CD4-positive, alpha-beta memory T cell (primary cell): ENCODE measurements around the gene ANKRD39. TPM values are rescaled to one million over a fixed set of nuclear protein-coding genes. Genes with fewer than 3 reads are reported as not detected.

Experiments
- CTCF ChIA-PET: fragments of 350-600 bp; sonication (Branson Sonifier 250); formaldehyde crosslinking; loops from one replicate; lab custom pipeline; 2021; ENCODE audit warnings: inconsistent platforms; ENCODE audit not compliant: partially characterized antibody; lab: Charles Lee
- POLR2A ChIA-PET: fragments of 350-600 bp; sonication (Branson Sonifier 250); formaldehyde crosslinking; loops from one replicate; lab custom pipeline; 2021; ENCODE audit not compliant: partially characterized antibody; lab: Charles Lee
- DNase-seq, 5 donors: peaks; one replicate each; pipeline versions ENCODE4 v3.0.0 to v3.0.0-alpha.2; 2020 to 2022; ENCODE audit warnings: mixed read lengths in 1 of 5
- H3K27ac ChIP-seq: one replicate; pipeline ENCODE4 v1.7.0; 2013; ENCODE audit warnings: low read depth, low read length
- H3K27me3 ChIP-seq: 2 replicates; pipeline ENCODE4 v1.7.0; 2013; ENCODE audit warnings: mild to moderate bottlenecking, low read length, moderate library complexity; ENCODE audit not compliant: insufficient read depth
- H3K36me3 ChIP-seq: 2 replicates; pipeline ENCODE4 v1.7.0; 2013; ENCODE audit warnings: mild to moderate bottlenecking, low read length, moderate library complexity; ENCODE audit not compliant: insufficient read depth
- H3K4me1 ChIP-seq: 2 replicates; pipeline ENCODE4 v1.7.0; 2013; ENCODE audit warnings: mild to moderate bottlenecking, low read length, moderate library complexity; ENCODE audit not compliant: insufficient read depth
- H3K4me3 ChIP-seq, 2 donors: one replicate each; pipeline ENCODE4 v1.7.0; 2013; ENCODE audit warnings: low read length in 2 of 2, mild to moderate bottlenecking in 1 of 2
- H3K9me3 ChIP-seq, 2 donors: one replicate each; pipeline ENCODE4 v1.7.0; 2013; ENCODE audit warnings: low read length in 2 of 2, control low read depth in 1 of 2; ENCODE audit not compliant: control insufficient read depth in 1 of 2
- H3K27ac Mint-ChIP-seq, 7 donors: one replicate each; pipeline ENCODE4 v1.8.0; 2020 to 2021; ENCODE audit warnings: mixed read lengths in 7 of 7, mild to moderate bottlenecking in 6 of 7, inconsistent platforms in 3 of 7, moderate library complexity in 3 of 7
- H3K27me3 Mint-ChIP-seq, 2 donors: one replicate each; pipeline ENCODE4 v1.8.0; 2020 to 2021; ENCODE audit warnings: mixed read lengths in 2 of 2
- H3K36me3 Mint-ChIP-seq, 2 donors: one replicate each; pipeline ENCODE4 v1.8.0; 2020 to 2021; ENCODE audit warnings: mixed read lengths in 2 of 2, inconsistent platforms in 1 of 2, mild to moderate bottlenecking in 1 of 2
- H3K4me1 Mint-ChIP-seq, 4 donors: one replicate each; pipeline ENCODE4 v1.8.0; 2020 to 2021; ENCODE audit warnings: mixed read lengths in 4 of 4, mild to moderate bottlenecking in 1 of 4
- H3K4me3 Mint-ChIP-seq, 8 donors: one replicate each; pipeline ENCODE4 v1.8.0; 2020 to 2021; ENCODE audit warnings: mixed read lengths in 8 of 8, mild to moderate bottlenecking in 7 of 8, moderate library complexity in 6 of 8, inconsistent platforms in 3 of 8
- H3K9me3 Mint-ChIP-seq, 8 donors: one replicate each; pipeline ENCODE4 v1.8.0; 2020 to 2021; ENCODE audit warnings: mixed read lengths in 8 of 8, mild to moderate bottlenecking in 5 of 8, inconsistent platforms in 3 of 8, moderate library complexity in 1 of 8
- intact Hi-C: fragments of 100-400 bp; cut with micrococcal nuclease; formaldehyde crosslinking; loops from one replicate; pipeline ENCODE4 v1.15.1; 2023
- polyA plus RNA-seq, 2 donors: library from polyadenylated mRNA; unstranded; fragments of 300-500 nt; fragmentation: Illumina TruSeq; gene quantifications; one replicate each; pipeline ENCODE4 v1.2.3, GENCODE V29; 2021
- total RNA-seq, 2 experiments: library from RNA; stranded (reverse); gene quantifications; one replicate each; pipeline ENCODE4 v1.2.3, GENCODE V29; 2021

ANKRD39 gene
- total and polyA plus RNA-seq, 4 experiments from 2014 or later = 18.7 to 42.5 (median 24.4) TPM

DNA sequence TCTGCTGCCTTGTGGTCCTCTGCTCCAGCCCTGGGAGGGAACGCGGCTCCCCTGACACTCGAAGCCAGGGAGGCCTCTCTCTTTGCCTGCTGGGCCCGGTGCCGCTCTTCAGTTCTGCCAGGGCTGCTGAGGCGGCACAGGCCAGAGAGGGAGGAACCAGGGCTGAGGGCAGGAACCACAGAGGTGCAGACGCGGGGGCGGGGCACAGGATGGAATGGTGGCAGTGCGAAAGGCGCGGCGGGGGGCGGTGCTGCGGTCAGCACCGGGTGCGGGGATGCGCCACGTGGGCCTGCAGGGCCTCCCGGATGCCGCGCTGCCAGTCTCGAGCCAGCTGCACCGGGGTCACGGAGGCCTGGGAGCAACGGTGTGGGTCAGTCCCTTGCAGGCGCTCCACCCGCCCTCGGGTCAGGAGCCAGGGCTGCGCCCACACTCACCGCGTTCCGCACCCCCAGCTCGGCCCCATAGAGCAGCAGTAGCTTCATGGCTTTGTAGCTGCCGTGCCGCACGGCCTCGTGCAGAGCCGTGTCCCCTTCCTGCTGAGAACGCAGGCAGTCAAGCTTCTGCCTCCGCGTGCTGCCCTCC lies 18.4 kb downstream of the ANKRD39 start:
- Histone ChIP-seq H3K27me3 (no peaks in the 10 kb centered on the region), H3K36me3 (peaks cover 5% of the 10 kb centered on the region), H3K4me3 (peak overlapping the region in 1 of 2 donors; percentile 33), H3K4me1 (peaks cover 22% of the 10 kb centered on the region), H3K9me3 (no peaks in the 10 kb centered on the region), H3K27ac (peak overlapping the region; percentile 55)
- H3K9me3 Mint-ChIP-seq = no peaks in the 10 kb centered on the region
- H3K27ac Mint-ChIP-seq = peak overlapping the region; percentile 74 to 95 (median 89)
- H3K27me3 Mint-ChIP-seq = no peaks in the 10 kb centered on the region
- H3K4me1 Mint-ChIP-seq = peaks cover 7 to 29% (median 19%) of the 10 kb centered on the region in 4 donors
- DNase-seq = peak; percentile 84 to 89 (median 85)
- intact Hi-C loops = loop anchor here (1.0 kb wide), 2 partner anchors 8 to 23 kb away; partner anchors contain the start of gene CNNM3
- CTCF ChIA-PET = interaction anchor here (0.9 to 1.9 kb wide), 3 partner anchors 18 to 123 kb away, joined by 3 to 15 read pairs (median 4); partner anchors contain the start of genes ANKRD39 and CNNM3
- peak overlapping the region; percentile 45 to 80 (median 73) for H3K4me3 Mint-ChIP-seq
- H3K36me3 Mint-ChIP-seq = peaks cover 4 to 19% of the 10 kb centered on the region in 2 donors
- POLR2A ChIA-PET = interaction anchor here (0.6 to 5.7 kb wide), 16 partner anchors 11 to 302 kb away, joined by 3 to 80 read pairs (median 4); partner anchors contain the start of genes ANKRD36, ANKRD39, ARID5A and CNNM3

DNA sequence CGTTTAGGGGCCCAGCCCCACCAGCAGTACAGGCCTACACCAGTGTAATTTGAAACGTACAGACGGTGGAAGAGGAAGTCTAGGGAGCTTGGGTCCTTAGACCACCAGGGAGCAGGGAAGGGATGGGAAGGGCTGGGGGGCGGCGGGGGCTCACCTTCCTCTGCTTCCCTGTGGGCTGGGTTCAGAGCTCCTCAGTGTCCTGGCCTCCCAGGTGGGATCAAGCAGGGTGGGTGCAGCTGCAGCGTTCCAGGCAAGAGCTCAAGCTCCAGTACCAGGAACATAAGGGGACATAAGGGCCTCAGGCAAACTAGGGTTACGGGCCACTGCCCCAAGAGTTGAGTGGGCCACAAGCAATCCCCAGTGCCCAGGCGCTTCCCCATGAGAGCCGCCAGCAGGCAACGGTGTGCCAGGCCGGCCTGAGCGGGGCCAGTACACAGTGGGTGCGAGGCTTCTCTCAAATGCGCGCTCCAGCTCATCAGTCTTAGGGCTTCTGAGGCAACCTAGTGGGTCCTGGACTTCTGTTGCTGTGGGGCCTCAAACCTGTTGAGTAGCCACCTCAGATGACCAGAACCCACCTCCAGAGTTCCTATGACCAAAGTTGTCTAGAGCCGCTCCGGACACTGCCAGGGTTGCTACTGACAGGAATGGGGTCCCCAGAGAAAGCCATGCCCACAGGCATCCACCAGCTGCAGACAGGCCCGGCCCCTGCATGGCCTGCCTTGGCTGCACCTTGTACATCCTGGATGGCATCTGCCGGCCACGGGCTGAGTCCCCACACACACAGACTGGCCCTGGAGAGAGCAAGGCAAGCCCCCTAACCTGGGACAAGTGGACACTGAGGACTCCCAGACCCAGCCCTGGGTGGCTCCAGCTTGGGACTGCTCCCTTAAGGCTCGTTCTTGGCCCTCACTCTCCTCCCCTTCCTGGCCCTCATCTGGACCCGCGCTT lies 19.2 kb downstream of the ANKRD39 start:
- peaks cover 6% of the 10 kb centered on the region for H3K36me3 ChIP-seq
- peak overlapping the region; percentile 55 for H3K27ac ChIP-seq
- peak overlapping the region; percentile 74 to 95 (median 89) for H3K27ac Mint-ChIP-seq
- H3K4me1 Mint-ChIP-seq = peaks cover 7 to 29% (median 19%) of the 10 kb centered on the region in 4 donors
- peaks cover 22% of the 10 kb centered on the region for H3K4me1 ChIP-seq
- H3K27me3 ChIP-seq = no peaks in the 10 kb centered on the region
- no peak for DNase-seq
- H3K4me3 ChIP-seq = peak overlapping the region in 1 of 2 donors; percentile 33
- intact Hi-C loops = loop anchor here (1.0 kb wide), 2 partner anchors 7 to 22 kb away; partner anchors contain the start of gene CNNM3
- peaks cover 5 to 23% of the 10 kb centered on the region in 2 donors for H3K36me3 Mint-ChIP-seq
- POLR2A ChIA-PET = interaction anchor here (1.1 to 5.7 kb wide), 8 partner anchors 19 to 301 kb away, joined by 3 to 80 read pairs (median 6); partner anchors contain the start of genes ANKRD39, ARID5A, CNNM3 and KANSL3
- H3K4me3 Mint-ChIP-seq = peak overlapping the region; percentile 45 to 80 (median 73)
- CTCF ChIA-PET = interaction anchor here (0.6 to 1.9 kb wide), 4 partner anchors 19 to 113 kb away, joined by 3 to 15 read pairs (median 4); partner anchors contain the start of gene ANKRD39
- H3K27me3 Mint-ChIP-seq = no peaks in the 10 kb centered on the region
- H3K9me3 Mint-ChIP-seq = no peaks in the 10 kb centered on the region
- no peaks in the 10 kb centered on the region for H3K9me3 ChIP-seq

DNA sequence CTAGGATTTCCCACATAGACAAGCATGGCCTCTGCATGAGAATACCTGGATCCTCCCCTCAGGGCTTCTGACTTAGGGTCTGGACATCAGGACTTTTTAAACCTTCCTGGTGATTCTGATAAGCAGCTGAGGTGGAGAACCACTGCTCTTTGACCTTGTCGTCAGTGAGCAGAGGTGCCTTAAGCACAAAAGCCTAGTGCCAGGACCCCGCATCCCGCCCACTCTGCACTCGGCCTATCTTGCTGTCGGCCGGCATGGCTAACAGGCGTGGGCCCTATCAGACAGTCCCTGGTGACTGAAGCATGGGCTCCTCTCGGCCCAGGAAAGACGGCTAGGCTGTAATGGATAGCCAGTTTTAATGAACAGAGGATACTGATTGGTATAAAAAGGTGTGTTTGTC lies 20.2 kb downstream of the ANKRD39 start:
- H3K4me1 Mint-ChIP-seq = peaks cover 4 to 29% (median 15%) of the 10 kb centered on the region in 4 donors
- no peaks in the 10 kb centered on the region for H3K27me3 Mint-ChIP-seq
- H3K27me3 ChIP-seq = no peaks in the 10 kb centered on the region
- H3K4me1 ChIP-seq = peaks cover 22% of the 10 kb centered on the region
- H3K9me3 Mint-ChIP-seq = no peaks in the 10 kb centered on the region
- H3K36me3 Mint-ChIP-seq = peaks cover 9 to 30% of the 10 kb centered on the region in 2 donors
- no peak overlapping the region for H3K27ac ChIP-seq
- ChIA-PET POLR2A (interaction anchor here (1.5 to 5.7 kb wide), 5 partner anchors 19 to 200 kb away, joined by 3 to 80 read pairs (median 15); partner anchors contain the start of genes ANKRD39, CNNM3 and KANSL3), CTCF (interaction anchor here (1.3 to 1.5 kb wide), 3 partner anchors 20 to 114 kb away, joined by 3 to 8 read pairs (median 4); partner anchors contain the start of genes ANKRD39 and CNNM4)
- no peaks in the 10 kb centered on the region for H3K9me3 ChIP-seq
- peak overlapping the region in 3 of 7 donors; percentile 17 to 55 (median 19) for H3K27ac Mint-ChIP-seq
- no peak for DNase-seq
- no peak overlapping the region for H3K4me3 Mint-ChIP-seq
- H3K36me3 ChIP-seq = peaks cover 13% of the 10 kb centered on the region
- intact Hi-C loops = no loop called here
- no peak overlapping the region for H3K4me3 ChIP-seq

DNA sequence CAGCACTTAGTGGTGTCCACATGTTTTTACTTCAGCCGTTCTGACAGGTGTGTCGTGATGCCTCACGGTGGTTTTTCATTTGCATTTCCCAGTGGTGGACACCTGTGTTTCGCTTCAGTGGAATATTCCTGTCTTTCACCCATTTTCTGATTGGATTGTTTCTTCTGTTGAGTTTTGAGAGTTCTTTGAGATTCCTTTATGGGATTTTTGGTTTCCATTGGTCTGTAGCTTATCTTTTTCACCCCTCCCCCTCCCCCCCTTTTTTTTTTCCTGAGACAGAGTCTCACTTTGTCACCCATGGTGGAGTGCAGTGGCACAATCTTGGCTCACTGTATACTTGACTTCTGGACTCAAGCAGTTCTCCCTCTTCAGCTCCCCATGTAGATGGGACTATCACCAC lies 22.0 kb downstream of the ANKRD39 start:
- Mint-ChIP-seq H3K4me1 (peaks cover 3 to 27% (median 11%) of the 10 kb centered on the region in 4 donors), H3K36me3 (peaks cover 22 to 44% of the 10 kb centered on the region in 2 donors), H3K27ac (peak overlapping the region in 1 of 7 donors; percentile 20), H3K9me3 (no peaks in the 10 kb centered on the region), H3K4me3 (no peak overlapping the region), H3K27me3 (no peaks in the 10 kb centered on the region)
- CTCF ChIA-PET = interaction anchor here (1.0 to 1.5 kb wide), 4 partner anchors 9 to 115 kb away, joined by 3 to 8 read pairs (median 4); partner anchors contain the start of gene ANKRD39
- Histone ChIP-seq H3K4me1 (peaks cover 22% of the 10 kb centered on the region), H3K27ac (no peak overlapping the region), H3K4me3 (no peak overlapping the region), H3K9me3 (no peaks in the 10 kb centered on the region), H3K36me3 (peaks cover 29% of the 10 kb centered on the region), H3K27me3 (no peaks in the 10 kb centered on the region)
- POLR2A ChIA-PET = interaction anchor here (1.1 to 5.7 kb wide), 3 partner anchors 17 to 127 kb away, joined by 3 to 80 read pairs (median 6); partner anchors contain the start of genes ANKRD39 and CNNM3
- no peak for DNase-seq
- intact Hi-C loops = no loop called here

DNA sequence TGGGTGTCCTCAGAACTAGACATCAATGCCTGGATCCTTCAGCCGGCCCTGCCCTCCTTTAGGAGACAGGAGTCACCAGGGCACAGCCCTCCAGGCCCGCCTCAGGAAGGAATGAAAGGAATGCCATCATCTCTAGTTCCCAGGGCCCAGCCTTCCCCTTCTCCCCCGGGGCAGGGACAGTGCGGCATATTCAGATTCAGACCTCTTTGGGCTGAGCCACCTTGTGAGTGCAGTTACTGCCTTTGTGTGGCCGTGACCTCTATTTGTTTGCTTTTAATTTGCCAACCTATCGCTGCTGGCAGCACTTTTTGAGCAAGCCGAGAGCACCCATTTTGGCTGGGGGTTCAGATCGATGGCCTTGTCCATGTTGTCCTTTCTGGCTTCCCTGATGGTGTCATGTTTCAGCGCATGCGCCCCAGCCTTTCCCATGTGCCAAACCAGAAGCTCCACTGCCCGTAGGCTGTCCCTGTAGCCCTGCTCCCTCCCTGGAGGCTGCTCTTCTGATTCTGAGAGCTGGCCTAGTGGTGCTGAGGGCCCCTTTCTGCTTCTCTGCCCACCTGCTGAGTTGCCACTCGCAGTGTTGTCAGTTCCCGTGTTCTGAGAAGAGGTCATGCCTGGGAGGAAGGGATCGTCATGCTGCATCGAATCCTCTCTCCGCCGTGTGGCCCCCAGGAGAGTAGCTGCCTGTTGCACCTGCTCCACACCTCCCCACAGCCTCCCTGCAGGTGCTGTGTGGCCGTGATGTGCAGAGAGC lies 24.9 kb downstream of the ANKRD39 start:
- H3K27me3 ChIP-seq = no peaks in the 10 kb centered on the region
- DNase-seq = no peak
- intact Hi-C loops = no loop called here
- H3K36me3 ChIP-seq = peaks cover 54% of the 10 kb centered on the region
- H3K27me3 Mint-ChIP-seq = no peaks in the 10 kb centered on the region
- peaks cover 41 to 66% of the 10 kb centered on the region in 2 donors for H3K36me3 Mint-ChIP-seq
- no peaks in the 10 kb centered on the region for H3K9me3 Mint-ChIP-seq
- ChIA-PET CTCF (interaction anchor here (1.1 to 1.2 kb wide), 3 partner anchors 25 to 59 kb away, joined by 3 to 4 read pairs (median 3); partner anchors contain the start of gene ANKRD39), POLR2A (interaction anchor here (0.6 to 1.5 kb wide), 5 partner anchors 9 to 59 kb away, joined by 3 to 5 read pairs (median 4); partner anchors contain the start of gene ANKRD39)
- no peak overlapping the region for H3K4me3 Mint-ChIP-seq
- peak overlapping the region in 4 of 7 donors; percentile 7 to 75 (median 54) for H3K27ac Mint-ChIP-seq
- H3K9me3 ChIP-seq = no peaks in the 10 kb centered on the region
- no peak overlapping the region for H3K4me3 ChIP-seq
- H3K4me1 Mint-ChIP-seq = peaks cover 0 to 6% (median 3%) of the 10 kb centered on the region in 4 donors
- no peak overlapping the region for H3K27ac ChIP-seq
- no peaks in the 10 kb centered on the region for H3K4me1 ChIP-seq

DNA sequence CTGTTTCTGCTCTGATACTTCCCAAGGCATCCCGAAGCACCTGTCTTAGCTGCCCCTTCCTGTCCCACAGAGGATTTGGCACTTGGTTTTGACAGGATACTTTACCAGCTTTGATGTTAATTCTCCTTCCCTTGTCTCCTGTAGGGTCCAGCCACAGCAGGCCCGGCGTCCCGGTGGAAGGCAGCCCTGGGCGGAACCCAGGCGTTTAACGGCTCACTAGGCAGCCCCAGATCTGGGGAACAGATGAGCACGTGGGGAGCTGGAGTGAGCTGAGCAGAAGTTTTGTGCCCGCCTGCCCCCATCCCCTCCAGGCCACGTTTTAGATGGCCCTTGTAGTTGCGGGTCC lies 25.4 kb downstream of the ANKRD39 start:
- Histone ChIP-seq H3K36me3 (peaks cover 59% of the 10 kb centered on the region), H3K4me1 (no peaks in the 10 kb centered on the region), H3K27me3 (no peaks in the 10 kb centered on the region), H3K9me3 (no peaks in the 10 kb centered on the region), H3K27ac (no peak overlapping the region), H3K4me3 (no peak overlapping the region)
- CTCF ChIA-PET = interaction anchor here (1.1 to 1.2 kb wide), 2 partner anchors 25 to 31 kb away, joined by 3 read pairs; partner anchors contain the start of gene ANKRD39
- Mint-ChIP-seq H3K27me3 (no peaks in the 10 kb centered on the region), H3K36me3 (peaks cover 41 to 72% of the 10 kb centered on the region in 2 donors), H3K4me1 (peaks cover 0 to 6% (median 0%) of the 10 kb centered on the region in 4 donors), H3K9me3 (no peaks in the 10 kb centered on the region), H3K27ac (no peak overlapping the region), H3K4me3 (no peak overlapping the region)
- POLR2A ChIA-PET = interaction anchor here (1.0 to 1.5 kb wide), 3 partner anchors 8 to 25 kb away, joined by 3 to 5 read pairs (median 3); partner anchors contain the start of gene ANKRD39
- no peak for DNase-seq
- intact Hi-C loops = no loop called here
